Upper lobe of right lung (tissue), 1 donor: ENCODE data around the gene CATSPERD. TPM values are rescaled to one million over a fixed set of nuclear protein-coding genes. Genes with fewer than 3 reads are reported as not detected.
"Not testable (repeated sequence)": the region's sequence is repeated elsewhere in the genome, so short reads cannot be mapped to it uniquely, and the experiment has no call there.

Source experiments
- ATAC-seq: fragments of 200-7000 bp; cut with Tn5 transposase; one replicate; pipeline ENCODE4 v1.9.1; 2020; ENCODE audit warnings: mild to moderate bottlenecking, moderate library complexity
- DNase-seq: peaks from one replicate; pipeline ENCODE4 v3.0.0-alpha.2; 2020
- H3K27ac ChIP-seq: fragments of 200-600 bp; one replicate; pipeline ENCODE4 v1.8.0; 2022
- H3K27me3 ChIP-seq: fragments of 200-600 bp; one replicate; pipeline ENCODE4 v1.8.0; 2022; ENCODE audit warnings: mild to moderate bottlenecking
- H3K36me3 ChIP-seq: fragments of 200-600 bp; one replicate; pipeline ENCODE4 v1.8.0; 2022
- H3K4me1 ChIP-seq: fragments of 200-600 bp; one replicate; pipeline ENCODE4 v1.8.0; 2022
- H3K4me3 ChIP-seq: fragments of 200-600 bp; one replicate; pipeline ENCODE4 v1.8.0; 2022; ENCODE audit warnings: mild to moderate bottlenecking
- H3K9me3 ChIP-seq: fragments of 200-600 bp; one replicate; pipeline ENCODE4 v1.8.0; 2022
- intact Hi-C: fragments of 100-400 bp; cut with DNase I; formaldehyde crosslinking; loops from one replicate; pipeline ENCODE4 v1.11.0; 2022
- total RNA-seq: library from RNA; stranded (reverse); fragmentation: NEBNext Ultra II Directional; extraction: Animal tissue kit (Norgen Biotek cat#: 25700); gene quantifications from one replicate; pipeline ENCODE4 v1.2.1, GENCODE V29; 2021
- TF ChIP-seq, protein P1 (sequence below): fragments of 200-600 bp; IDR thresholded peaks from one replicate; pipeline ENCODE4 v1.8.0; 2022; ENCODE audit warnings: antibody characterized with exemption
- donor health status: DM: no; HTN: yes; CAD: no; lungs with severe emphysema.

The CATSPERD gene
- total RNA-seq, 1 donor from 2014 or later: not detected

- Histone ChIP-seq H3K9me3 (no peaks in the 10 kb centered on the region), H3K36me3 (no peaks in the 10 kb centered on the region), H3K27me3 (no peaks in the 10 kb centered on the region), H3K4me3 (no peak overlapping the region), H3K27ac (no peak overlapping the region), H3K4me1 (peaks cover 16% of the 10 kb centered on the region)
- TF ChIP-seq, protein P1, sequence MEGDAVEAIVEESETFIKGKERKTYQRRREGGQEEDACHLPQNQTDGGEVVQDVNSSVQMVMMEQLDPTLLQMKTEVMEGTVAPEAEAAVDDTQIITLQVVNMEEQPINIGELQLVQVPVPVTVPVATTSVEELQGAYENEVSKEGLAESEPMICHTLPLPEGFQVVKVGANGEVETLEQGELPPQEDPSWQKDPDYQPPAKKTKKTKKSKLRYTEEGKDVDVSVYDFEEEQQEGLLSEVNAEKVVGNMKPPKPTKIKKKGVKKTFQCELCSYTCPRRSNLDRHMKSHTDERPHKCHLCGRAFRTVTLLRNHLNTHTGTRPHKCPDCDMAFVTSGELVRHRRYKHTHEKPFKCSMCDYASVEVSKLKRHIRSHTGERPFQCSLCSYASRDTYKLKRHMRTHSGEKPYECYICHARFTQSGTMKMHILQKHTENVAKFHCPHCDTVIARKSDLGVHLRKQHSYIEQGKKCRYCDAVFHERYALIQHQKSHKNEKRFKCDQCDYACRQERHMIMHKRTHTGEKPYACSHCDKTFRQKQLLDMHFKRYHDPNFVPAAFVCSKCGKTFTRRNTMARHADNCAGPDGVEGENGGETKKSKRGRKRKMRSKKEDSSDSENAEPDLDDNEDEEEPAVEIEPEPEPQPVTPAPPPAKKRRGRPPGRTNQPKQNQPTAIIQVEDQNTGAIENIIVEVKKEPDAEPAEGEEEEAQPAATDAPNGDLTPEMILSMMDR: no peak
- ATAC-seq (no peak), DNase-seq (no peak)
- intact Hi-C loops: no loop called here
Measured at GRCh38 chr19:5683177-5683886, 37.1 kb upstream of the CATSPERD start.

DNA sequence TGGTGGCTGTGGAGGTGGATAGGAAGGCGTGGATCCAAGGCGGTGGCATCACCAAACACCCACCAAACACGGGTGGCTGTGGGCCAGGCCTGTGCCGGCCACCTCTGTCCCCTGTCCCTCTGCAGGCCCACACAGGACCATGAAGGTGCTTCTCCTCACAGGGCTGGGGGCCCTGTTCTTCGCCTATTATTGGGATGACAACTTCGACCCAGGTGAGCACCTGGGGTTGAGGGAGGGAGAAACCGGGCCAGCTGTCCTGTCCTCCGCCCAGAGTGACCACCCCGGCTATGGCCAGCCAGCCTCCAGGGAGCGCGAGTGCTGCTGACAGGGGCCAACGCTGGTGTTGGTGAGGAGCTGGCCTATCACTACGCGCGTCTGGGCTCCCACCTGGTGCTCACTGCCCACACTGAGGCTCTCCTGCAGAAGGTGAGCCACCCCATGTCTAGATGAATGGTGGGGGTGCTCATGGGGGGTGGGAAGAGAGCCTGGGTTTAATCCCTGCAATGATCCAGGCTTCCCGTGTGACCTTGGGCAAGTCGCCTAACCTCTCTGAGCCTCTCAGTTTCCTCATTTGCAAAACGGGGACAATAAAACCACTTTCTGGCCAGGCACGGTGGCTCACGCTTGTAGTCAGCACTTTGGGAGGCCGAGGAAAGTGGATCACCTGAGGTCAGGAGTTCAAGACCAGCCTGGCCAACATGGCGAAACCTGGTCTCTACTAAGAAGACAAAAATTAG, 35.6 kb upstream of the CATSPERD start:
- Histone ChIP-seq H3K36me3 (no peaks in the 10 kb centered on the region), H3K4me1 (peaks cover 8% of the 10 kb centered on the region), H3K4me3 (no peak overlapping the region), H3K27ac (no peak overlapping the region), H3K27me3 (no peaks in the 10 kb centered on the region), H3K9me3 (no peaks in the 10 kb centered on the region)
- ATAC-seq (no peak), DNase-seq (no peak)
- TF ChIP-seq, protein P1: no peak
- intact Hi-C loops: no loop called here

- intact Hi-C loops: no loop called here
- TF ChIP-seq, protein P1: no peak
- Histone ChIP-seq H3K36me3 (no peaks in the 10 kb centered on the region), H3K4me3 (peak overlapping the region; percentile 65), H3K9me3 (no peaks in the 10 kb centered on the region), H3K4me1 (peaks cover 4% of the 10 kb centered on the region), H3K27ac (peak overlapping the region; percentile 70), H3K27me3 (no peaks in the 10 kb centered on the region)
- DNase-seq (no peak), ATAC-seq (no peak)
Measured at GRCh38 chr19:5686326-5686646, 34.2 kb upstream of the CATSPERD start.

DNA sequence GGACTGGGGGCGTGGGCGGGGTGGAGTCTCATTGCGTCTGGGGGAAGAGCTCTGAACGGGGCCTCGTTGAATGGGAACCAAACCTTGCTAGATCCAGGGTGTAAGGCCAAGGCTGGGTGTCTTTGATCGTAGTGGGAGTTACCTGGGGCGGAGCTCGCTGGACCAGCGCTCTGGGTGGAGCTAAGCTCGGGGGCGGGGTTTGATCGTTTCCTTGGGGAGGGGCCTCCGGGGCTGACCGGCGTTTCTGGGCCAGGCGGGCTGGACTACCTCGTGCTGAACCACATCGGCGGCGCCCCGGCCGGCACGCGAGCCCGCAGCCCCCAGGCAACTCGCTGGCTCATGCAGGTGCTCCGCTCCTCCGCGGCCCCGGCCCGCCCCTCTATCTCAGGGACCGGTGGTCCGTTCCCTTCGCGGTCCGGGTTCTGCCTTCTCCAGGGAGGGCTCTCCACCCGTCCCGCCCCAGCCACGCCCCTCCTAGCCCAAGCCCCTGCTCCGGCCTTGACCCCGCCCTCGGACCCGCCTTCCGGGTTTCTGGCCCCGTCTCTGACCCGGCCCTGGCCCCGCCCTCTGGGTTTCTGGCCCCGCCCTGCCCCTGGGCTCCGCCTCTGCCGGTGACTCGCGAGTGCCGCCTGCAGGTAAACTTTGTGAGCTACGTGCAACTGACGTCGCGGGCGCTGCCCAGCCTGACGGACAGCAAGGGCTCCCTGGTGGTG, 33.6 kb upstream of the CATSPERD start:
- Histone ChIP-seq H3K27ac (peak overlapping the region; percentile 70), H3K4me3 (peak overlapping the region; percentile 65), H3K36me3 (peaks cover 3% of the 10 kb centered on the region), H3K4me1 (peaks cover 5% of the 10 kb centered on the region), H3K27me3 (no peaks in the 10 kb centered on the region), H3K9me3 (no peaks in the 10 kb centered on the region)
- TF ChIP-seq, protein P1: peak; percentile 73
- DNase-seq (peak; percentile 100), ATAC-seq (peak; percentile 91)
- intact Hi-C loops: no loop called here

- H3K4me3 ChIP-seq: peak overlapping the region; percentile 65
- H3K36me3 ChIP-seq: peaks cover 10% of the 10 kb centered on the region
- peaks cover 13% of the 10 kb centered on the region for H3K4me1 ChIP-seq
- TF ChIP-seq, protein P1: no peak
- no peaks in the 10 kb centered on the region for H3K9me3 ChIP-seq
- H3K27me3 ChIP-seq: no peaks in the 10 kb centered on the region
- DNase-seq (peak; percentile 65), ATAC-seq (no peak)
- H3K27ac ChIP-seq: peak overlapping the region; percentile 66
- intact Hi-C loops: no loop called here
Measured at GRCh38 chr19:5687360-5688198, 32.9 kb upstream of the CATSPERD start.

GRCh38 chr19:5688262-5688881, 32.1 kb upstream of the CATSPERD start:
- peak; percentile 51 for DNase-seq

More at GRCh38 chr19:5688262-5688881, 32.1 kb upstream of the CATSPERD start:
- ATAC-seq, intact Hi-C loops, H3K4me3 ChIP-seq, H3K27me3 ChIP-seq, H3K9me3 ChIP-seq, H3K27ac ChIP-seq: not testable (repeated sequence)
- H3K4me1 ChIP-seq: peaks cover 13% of the 10 kb centered on the region
- H3K36me3 ChIP-seq: peaks cover 18% of the 10 kb centered on the region
